ENCODE results near the gene ADAM29. TPM values are rescaled to one million over a fixed set of nuclear protein-coding genes. Genes with fewer than 3 reads are reported as not detected.
"Not testable (repeated sequence)": the region's sequence is repeated elsewhere in the genome, so short reads cannot be mapped to it uniquely, and the experiment has no call there.

Gene ADAM29
- not detected in 2 replicates for total RNA-seq (2012; rRNA removed)

DNA sequence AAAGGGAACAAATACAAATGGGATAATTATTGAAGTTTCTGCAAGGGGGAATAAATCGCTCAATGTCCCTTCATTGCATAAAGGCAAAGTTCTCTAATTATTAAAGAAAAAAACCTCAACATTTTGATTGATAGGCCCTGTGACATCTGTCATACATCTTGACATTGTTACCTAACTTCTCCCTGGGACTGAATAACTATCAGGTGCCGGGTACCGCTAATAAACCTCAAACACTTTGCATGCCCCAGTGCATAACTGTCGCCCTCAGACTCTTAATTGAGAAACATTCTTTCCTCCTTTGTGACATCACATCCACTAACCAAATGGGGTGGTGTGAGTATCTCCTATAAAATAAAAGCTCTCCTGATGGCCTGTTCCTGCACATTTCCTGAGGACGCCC, at the start of gene ADAM29:
Gene ADAM29, plus strand, starts transcription at position 301 of the 400 bp plus-strand sequence. CDS start 57,168 bp downstream, outside the sequence.
- Histone ChIP-seq H3K4me2 (ENCODE audit: low read length) (no peak within 1 kb of the TSS), H3K4me3 (ENCODE audit: low read length) (no peak within 1 kb of the TSS), H3K9me3 (replicated peaks; ENCODE audit: low read length) (no peaks in the 10 kb centered on the region), H3K4me1 (ENCODE audit: control insufficient read depth, insufficient read depth, low read length) (no peaks in the 10 kb centered on the region), H3K36me3 (ENCODE audit: insufficient read depth, low read length) (no peaks in the 10 kb centered on the region), H3K27me3 (ENCODE audit: control insufficient read depth, insufficient read depth, low read length) (no peaks in the 10 kb centered on the region), H3K9ac (ENCODE audit: low read depth, low read length) (no peak within 1 kb of the TSS)

DNA sequence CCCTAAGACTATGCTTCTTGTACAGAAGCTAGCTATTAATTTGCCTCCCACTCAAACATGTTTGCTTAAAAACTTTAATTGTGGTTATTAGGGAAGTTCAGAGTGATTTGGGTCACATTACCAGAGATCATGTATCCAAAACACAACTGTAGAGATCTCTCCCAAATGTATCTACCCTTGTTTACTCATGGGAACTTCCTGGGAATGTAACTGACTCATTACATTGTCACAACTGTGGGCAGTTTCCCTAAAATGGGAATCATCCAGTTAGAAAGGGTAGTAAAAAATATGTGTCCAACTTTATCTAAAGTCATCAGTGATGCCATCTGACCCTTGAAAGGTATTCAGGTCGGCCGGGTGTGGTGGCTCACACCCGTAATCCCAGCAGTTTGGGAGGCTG, 48.8 kb upstream of the ADAM29 start:
- Histone ChIP-seq H3K27me3 (ENCODE audit: control insufficient read depth, insufficient read depth, low read length) (no peaks in the 10 kb centered on the region), H3K4me3 (ENCODE audit: low read length) (no peak overlapping the region), H3K36me3 (ENCODE audit: insufficient read depth, low read length) (no peaks in the 10 kb centered on the region), H3K4me2 (ENCODE audit: low read length) (no peak overlapping the region), H3K9ac (ENCODE audit: low read depth, low read length) (no peak overlapping the region), H3K4me1 (ENCODE audit: control insufficient read depth, insufficient read depth, low read length) (no peaks in the 10 kb centered on the region), H3K9me3 (replicated peaks; ENCODE audit: low read length) (no peaks in the 10 kb centered on the region)

DNA sequence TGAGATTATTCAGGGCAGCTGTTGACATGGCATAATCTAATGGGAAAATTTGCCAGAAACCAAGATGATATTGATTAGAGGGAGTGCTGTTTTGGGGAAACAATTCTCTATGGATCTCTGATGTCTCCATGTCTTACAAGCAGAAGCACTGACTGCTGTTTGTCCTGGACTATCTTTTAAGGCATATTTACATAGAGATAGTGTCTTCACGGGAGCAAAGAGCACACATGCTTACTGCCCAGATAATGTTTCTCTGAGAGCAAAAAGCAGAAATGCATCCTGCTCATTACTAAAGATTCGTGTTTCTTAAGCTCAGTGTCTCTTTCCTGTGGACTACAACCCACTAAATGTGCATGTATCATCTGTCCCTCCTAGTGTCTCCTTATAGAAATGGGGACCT, 47.8 kb upstream of the ADAM29 start:
- no peaks in the 10 kb centered on the region for H3K36me3 ChIP-seq (ENCODE audit: insufficient read depth, low read length)
- H3K4me1 ChIP-seq (ENCODE audit: control insufficient read depth, insufficient read depth, low read length), result no peaks in the 10 kb centered on the region
- H3K4me3 ChIP-seq (ENCODE audit: low read length), result no peak overlapping the region
- H3K27me3 ChIP-seq (ENCODE audit: control insufficient read depth, insufficient read depth, low read length), result no peaks in the 10 kb centered on the region
- H3K9me3 ChIP-seq (replicated peaks; ENCODE audit: low read length), result no peaks in the 10 kb centered on the region
- no peak overlapping the region for H3K4me2 ChIP-seq (ENCODE audit: low read length)
- H3K9ac ChIP-seq (ENCODE audit: low read depth, low read length), result no peak overlapping the region

DNA sequence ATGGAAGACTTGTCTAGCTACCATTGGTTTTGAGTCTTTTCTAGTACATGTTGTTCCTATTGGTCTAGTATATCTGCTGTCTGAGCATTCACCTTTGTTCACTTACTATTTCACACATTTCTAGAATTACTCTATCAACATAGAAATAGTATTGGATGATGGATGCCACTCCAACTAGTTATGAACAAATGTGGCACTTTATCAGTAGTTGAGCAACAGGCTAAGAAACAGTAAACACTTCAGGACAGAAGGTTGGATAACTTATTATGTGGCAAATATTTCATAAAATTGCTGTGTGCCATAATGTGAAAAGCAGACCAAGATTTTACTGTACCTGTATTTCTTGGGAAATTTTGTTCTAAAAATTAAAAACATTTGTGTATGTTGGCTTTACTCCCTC, 46.8 kb upstream of the ADAM29 start:
- Histone ChIP-seq H3K36me3 (ENCODE audit: insufficient read depth, low read length) (no peaks in the 10 kb centered on the region), H3K27me3 (ENCODE audit: control insufficient read depth, insufficient read depth, low read length) (no peaks in the 10 kb centered on the region), H3K4me2 (ENCODE audit: low read length) (no peak overlapping the region), H3K4me1 (ENCODE audit: control insufficient read depth, insufficient read depth, low read length) (no peaks in the 10 kb centered on the region), H3K9me3 (replicated peaks; ENCODE audit: low read length) (no peaks in the 10 kb centered on the region), H3K9ac (ENCODE audit: low read depth, low read length) (no peak overlapping the region), H3K4me3 (ENCODE audit: low read length) (no peak overlapping the region)

DNA sequence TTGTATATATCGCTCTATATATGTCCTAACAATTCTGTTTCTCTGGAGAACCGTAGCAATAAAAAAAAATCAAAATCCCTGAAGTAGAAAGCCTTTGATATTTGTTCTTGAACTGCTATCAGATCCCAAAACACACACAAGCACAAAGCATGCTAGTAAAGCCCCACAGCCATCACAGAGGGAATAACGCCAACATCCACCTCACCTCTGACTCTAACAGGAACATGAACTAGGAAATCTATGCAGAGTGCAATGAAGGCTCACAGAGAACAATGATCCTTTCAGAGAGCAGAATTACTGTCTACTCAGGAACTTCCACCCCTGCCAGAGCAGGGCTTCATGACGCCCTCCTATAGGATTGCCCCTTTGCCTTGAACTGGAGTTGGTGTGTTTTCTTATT, 45.0 kb upstream of the ADAM29 start:
- H3K36me3 ChIP-seq (ENCODE audit: insufficient read depth, low read length); H3K4me3 ChIP-seq (ENCODE audit: low read length): not testable (repeated sequence)

DNA sequence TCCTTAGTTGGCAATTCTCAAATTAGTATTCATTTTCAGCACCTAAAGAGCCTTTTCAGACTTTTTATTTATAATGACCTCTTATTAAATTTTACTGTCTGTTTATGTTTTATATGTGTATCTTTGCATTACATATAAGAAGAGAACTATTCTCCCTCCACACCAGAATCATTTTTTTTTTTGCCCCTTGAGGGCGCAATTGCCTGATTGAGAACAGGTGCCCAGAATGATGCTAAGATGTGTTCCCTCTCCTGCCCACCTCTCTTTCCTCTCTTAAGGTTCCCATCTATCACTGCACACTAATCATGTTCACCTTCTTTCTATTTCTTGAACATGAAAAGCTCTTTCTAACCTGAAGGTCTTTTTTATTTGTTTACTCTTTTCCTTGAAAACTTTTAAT, 44.2 kb upstream of the ADAM29 start:
- Histone ChIP-seq H3K9ac (ENCODE audit: low read depth, low read length) (no peak overlapping the region), H3K4me3 (ENCODE audit: low read length) (no peak overlapping the region), H3K4me1 (ENCODE audit: control insufficient read depth, insufficient read depth, low read length) (no peaks in the 10 kb centered on the region), H3K9me3 (replicated peaks; ENCODE audit: low read length) (no peaks in the 10 kb centered on the region), H3K4me2 (ENCODE audit: low read length) (no peak overlapping the region), H3K36me3 (ENCODE audit: insufficient read depth, low read length) (no peaks in the 10 kb centered on the region), H3K27me3 (ENCODE audit: control insufficient read depth, insufficient read depth, low read length) (no peaks in the 10 kb centered on the region)

More for the DNA sequence above, 45.0 kb upstream of the ADAM29 start:
- H3K9me3 ChIP-seq (replicated peaks; ENCODE audit: low read length); H3K27me3 ChIP-seq (ENCODE audit: control insufficient read depth, insufficient read depth, low read length); H3K4me2 ChIP-seq (ENCODE audit: low read length); H3K9ac ChIP-seq (ENCODE audit: low read depth, low read length); H3K4me1 ChIP-seq (ENCODE audit: control insufficient read depth, insufficient read depth, low read length): not testable (repeated sequence)

DNA sequence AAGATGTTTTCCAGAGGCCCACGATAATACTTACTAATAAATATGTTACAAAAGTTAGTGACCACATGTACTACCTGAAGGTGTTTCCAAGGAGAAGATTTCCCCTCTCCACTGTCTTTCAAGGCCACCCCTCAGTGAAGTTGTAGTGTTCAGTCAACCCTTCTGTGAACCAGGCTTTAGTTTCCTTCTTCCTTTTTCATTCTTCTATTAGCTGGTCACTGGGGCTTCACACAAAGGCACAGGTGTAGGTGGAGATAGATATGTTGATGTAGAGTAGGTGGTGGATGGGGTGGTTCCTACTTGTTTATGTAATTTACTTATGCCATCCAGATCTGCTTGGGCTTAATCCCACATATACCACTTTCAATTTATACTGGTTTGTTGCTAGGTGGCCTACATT, 43.3 kb upstream of the ADAM29 start:
- Histone ChIP-seq H3K4me1 (ENCODE audit: control insufficient read depth, insufficient read depth, low read length) (no peaks in the 10 kb centered on the region), H3K9me3 (replicated peaks; ENCODE audit: low read length) (no peaks in the 10 kb centered on the region), H3K27me3 (ENCODE audit: control insufficient read depth, insufficient read depth, low read length) (no peaks in the 10 kb centered on the region), H3K4me2 (ENCODE audit: low read length) (no peak overlapping the region), H3K36me3 (ENCODE audit: insufficient read depth, low read length) (no peaks in the 10 kb centered on the region), H3K9ac (ENCODE audit: low read depth, low read length) (no peak overlapping the region), H3K4me3 (ENCODE audit: low read length) (no peak overlapping the region)

DNA sequence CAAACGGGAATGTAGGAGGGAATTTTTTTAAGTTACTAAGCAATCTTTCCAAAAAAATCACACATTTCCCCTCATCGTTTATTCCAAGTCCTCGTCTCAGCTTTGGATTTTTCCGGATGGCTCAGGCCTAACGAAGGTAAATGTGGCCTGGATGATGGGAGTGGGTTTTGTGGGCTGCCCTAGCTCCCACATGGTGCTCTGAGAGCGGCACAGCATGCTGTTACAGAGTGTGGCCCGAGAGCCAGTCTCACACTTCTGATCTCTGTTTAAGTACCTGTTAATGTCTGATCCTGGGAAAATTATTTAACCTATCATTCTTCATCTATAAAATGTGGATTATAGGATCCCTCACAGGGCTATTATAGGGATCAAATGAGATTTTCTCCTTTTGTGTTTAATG, 38.2 kb upstream of the ADAM29 start:
- no peaks in the 10 kb centered on the region for H3K27me3 ChIP-seq (ENCODE audit: control insufficient read depth, insufficient read depth, low read length)
- no peaks in the 10 kb centered on the region for H3K4me1 ChIP-seq (ENCODE audit: control insufficient read depth, insufficient read depth, low read length)

DNA sequence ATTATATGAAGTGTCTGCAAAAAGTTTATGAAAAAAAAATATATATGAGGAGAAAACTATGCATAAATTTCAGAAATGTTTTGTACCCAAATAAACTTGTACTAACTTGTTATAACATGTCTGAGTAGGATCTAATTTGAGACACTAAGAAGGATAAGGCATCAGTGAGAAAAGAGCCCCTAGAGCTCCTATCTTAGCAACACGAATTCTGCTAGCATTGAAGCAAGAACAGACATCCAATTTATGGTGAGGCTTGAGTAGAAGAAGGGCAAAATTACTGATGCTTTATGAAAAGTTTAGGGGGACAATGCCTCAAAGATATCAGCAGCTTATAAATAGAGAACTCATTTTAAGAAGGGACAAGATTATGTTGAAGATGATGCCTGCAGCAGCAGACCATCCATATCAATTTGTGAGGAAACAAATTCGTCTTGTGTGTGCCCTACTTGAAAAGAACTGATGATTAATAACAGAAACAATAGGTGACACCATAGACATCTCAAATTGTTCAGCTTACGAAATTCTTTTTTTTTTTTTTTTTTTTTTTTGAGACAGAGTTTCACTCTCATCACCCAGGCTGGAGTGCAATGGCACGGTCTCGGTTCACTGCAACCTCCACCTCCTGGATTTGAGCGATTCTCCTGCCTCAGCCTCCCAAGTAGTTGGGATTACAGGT, 35.7 kb upstream of the ADAM29 start:
- Histone ChIP-seq H3K4me1 (ENCODE audit: control insufficient read depth, insufficient read depth, low read length) (no peaks in the 10 kb centered on the region), H3K4me2 (ENCODE audit: low read length) (no peak overlapping the region), H3K27me3 (ENCODE audit: control insufficient read depth, insufficient read depth, low read length) (no peaks in the 10 kb centered on the region), H3K36me3 (ENCODE audit: insufficient read depth, low read length) (no peaks in the 10 kb centered on the region), H3K4me3 (ENCODE audit: low read length) (no peak overlapping the region), H3K9me3 (replicated peaks; ENCODE audit: low read length) (no peaks in the 10 kb centered on the region), H3K9ac (ENCODE audit: low read depth, low read length) (no peak overlapping the region)

More for the DNA sequence above, 38.2 kb upstream of the ADAM29 start:
- Histone ChIP-seq H3K4me2 (ENCODE audit: low read length) (no peak overlapping the region), H3K9me3 (replicated peaks; ENCODE audit: low read length) (no peaks in the 10 kb centered on the region), H3K36me3 (ENCODE audit: insufficient read depth, low read length) (no peaks in the 10 kb centered on the region), H3K9ac (ENCODE audit: low read depth, low read length) (no peak overlapping the region), H3K4me3 (ENCODE audit: low read length) (no peak overlapping the region)

DNA sequence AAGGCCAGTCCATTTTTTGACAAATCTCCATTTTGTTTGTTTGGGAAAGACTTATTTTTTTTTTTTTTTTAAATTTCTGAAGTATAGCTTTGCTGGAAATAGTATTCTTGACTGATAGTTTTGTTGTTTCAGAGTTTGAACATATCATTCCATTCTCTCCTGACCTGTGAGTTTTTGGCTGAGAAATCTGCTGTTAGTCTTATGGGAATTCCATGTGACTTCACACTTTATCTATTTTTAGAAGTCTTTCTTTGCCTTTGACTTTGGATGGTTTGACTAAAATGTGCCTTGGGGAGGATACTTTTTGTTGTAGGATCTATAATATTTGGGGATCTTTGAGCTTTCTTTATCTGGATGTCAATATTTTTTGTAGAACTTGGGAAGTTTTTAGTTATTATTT, 10.7 kb upstream of the ADAM29 start:
- Histone ChIP-seq H3K4me3 (ENCODE audit: low read length) (no peak overlapping the region), H3K9ac (ENCODE audit: low read depth, low read length) (no peak overlapping the region)

DNA sequence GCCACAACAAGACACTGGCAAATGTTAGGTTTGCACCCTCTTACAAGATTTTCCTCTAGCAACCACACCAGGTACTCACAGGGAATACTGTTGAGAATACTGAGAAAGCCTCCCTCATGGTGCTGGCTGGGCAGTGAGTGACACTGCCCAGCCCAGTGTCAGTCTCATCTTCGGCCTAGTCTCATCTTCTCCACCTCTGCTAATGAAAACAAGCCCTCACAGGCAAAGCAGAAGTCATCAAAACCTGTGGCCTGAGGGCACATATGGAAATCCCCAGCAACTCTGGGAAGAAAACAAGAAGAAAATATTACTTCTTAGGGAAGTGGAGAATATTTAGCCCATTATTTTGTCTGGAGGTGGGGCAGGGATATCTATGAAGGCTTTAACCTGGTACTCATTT, 7.9 kb upstream of the ADAM29 start:
- Histone ChIP-seq H3K4me3 (ENCODE audit: low read length) (no peak overlapping the region), H3K36me3 (ENCODE audit: insufficient read depth, low read length) (no peaks in the 10 kb centered on the region)

More for the DNA sequence above, 10.7 kb upstream of the ADAM29 start:
- no peaks in the 10 kb centered on the region for H3K4me1 ChIP-seq (ENCODE audit: control insufficient read depth, insufficient read depth, low read length)
- no peaks in the 10 kb centered on the region for H3K9me3 ChIP-seq (replicated peaks; ENCODE audit: low read length)
- H3K27me3 ChIP-seq (ENCODE audit: control insufficient read depth, insufficient read depth, low read length), result no peaks in the 10 kb centered on the region
- H3K4me2 ChIP-seq (ENCODE audit: low read length), result no peak overlapping the region
- H3K36me3 ChIP-seq (ENCODE audit: insufficient read depth, low read length), result no peaks in the 10 kb centered on the region

DNA sequence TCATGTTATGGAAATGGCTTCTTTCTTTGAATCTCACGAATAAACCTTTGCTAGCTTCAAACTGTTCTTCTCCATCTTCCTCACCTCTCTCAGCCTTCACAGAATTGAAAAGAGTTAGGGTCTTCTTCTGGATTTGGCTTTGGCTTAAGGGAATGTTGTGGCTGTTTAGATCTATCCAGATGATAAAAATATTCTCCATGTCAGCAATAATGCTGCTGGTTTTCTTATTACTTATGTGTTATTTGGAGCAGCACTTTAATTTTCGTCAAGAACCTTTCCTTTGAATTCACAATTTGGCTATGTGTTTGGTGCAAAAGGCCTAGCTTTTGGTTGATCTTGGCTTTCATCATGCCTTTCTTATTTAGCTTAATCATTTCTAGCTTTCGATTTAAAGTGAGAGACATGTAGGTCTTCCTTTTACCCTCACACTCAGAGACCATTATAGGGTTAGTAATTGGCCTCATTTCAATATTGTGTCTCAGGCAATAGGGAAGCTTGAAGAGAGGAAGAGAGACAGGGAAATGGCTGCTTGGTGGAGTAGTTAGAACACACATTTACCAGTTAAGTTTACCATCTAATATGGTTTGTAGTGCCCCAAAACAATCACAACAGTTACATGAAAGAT, 5.1 kb upstream of the ADAM29 start:
- no peaks in the 10 kb centered on the region for H3K36me3 ChIP-seq (ENCODE audit: insufficient read depth, low read length)
- H3K4me1 ChIP-seq (ENCODE audit: control insufficient read depth, insufficient read depth, low read length), result no peaks in the 10 kb centered on the region
- H3K9me3 ChIP-seq (replicated peaks; ENCODE audit: low read length), result no peaks in the 10 kb centered on the region
- H3K4me3 ChIP-seq (ENCODE audit: low read length), result no peak overlapping the region
- no peak overlapping the region for H3K4me2 ChIP-seq (ENCODE audit: low read length)
- no peaks in the 10 kb centered on the region for H3K27me3 ChIP-seq (ENCODE audit: control insufficient read depth, insufficient read depth, low read length)
- no peak overlapping the region for H3K9ac ChIP-seq (ENCODE audit: low read depth, low read length)

More for the DNA sequence above, 7.9 kb upstream of the ADAM29 start:
- H3K4me2 ChIP-seq (ENCODE audit: low read length), result no peak overlapping the region
- no peaks in the 10 kb centered on the region for H3K4me1 ChIP-seq (ENCODE audit: control insufficient read depth, insufficient read depth, low read length)
- H3K9ac ChIP-seq (ENCODE audit: low read depth, low read length), result no peak overlapping the region
- no peaks in the 10 kb centered on the region for H3K27me3 ChIP-seq (ENCODE audit: control insufficient read depth, insufficient read depth, low read length)
- no peaks in the 10 kb centered on the region for H3K9me3 ChIP-seq (replicated peaks; ENCODE audit: low read length)
